ENCODE data around the gene MOB1B.

MOB1B gene

GRCh38 chr4:70925899-70926635, 23.9 kb downstream of the MOB1B start:
- Histone ChIP-seq H3F3A (ENCODE audit: insufficient read depth) (peaks cover 41% of the 10 kb centered on the region), H3K79me2 (ENCODE audit: insufficient read depth, low read length) (peaks cover 24% of the 10 kb centered on the region), H3K27ac (ENCODE audit: low read depth, low read length) (peak overlapping the region; percentile 89)

GRCh38 chr4:70927502-70928137, 25.5 kb downstream of the MOB1B start:
- Histone ChIP-seq H3K36me3 (ENCODE audit: low read length) (no peaks in the 10 kb centered on the region), H3K27ac (ENCODE audit: low read depth, low read length) (peak overlapping the region; percentile 89), H3K79me2 (ENCODE audit: insufficient read depth, low read length) (peaks cover 39% of the 10 kb centered on the region), H3F3A (ENCODE audit: insufficient read depth) (peaks cover 36% of the 10 kb centered on the region), H4K20me1 (ENCODE audit: low read depth, low read length) (no peaks in the 10 kb centered on the region), H3K9ac (ENCODE audit: low read length) (peak overlapping the region; percentile 38), H3K9me2 (replicated peaks; ENCODE audit: insufficient read depth, low read length) (no peaks in the 10 kb centered on the region), H3K4me2 (ENCODE audit: low read depth, low read length, poor library complexity, severe bottlenecking) (peak overlapping the region; percentile 59), H3K9me3 (ENCODE audit: insufficient read depth, low read length) (no peaks in the 10 kb centered on the region), H3K27me3 (ENCODE audit: low read length) (no peaks in the 10 kb centered on the region), H2AFZ (ENCODE audit: low read depth, low read length, severe bottlenecking) (peak overlapping the region; percentile 1), H3K4me3 (ENCODE audit: insufficient read depth, low read length, poor library complexity, severe bottlenecking) (peak overlapping the region; percentile 15)
- TF ChIP-seq CTCF (IDR thresholded peaks at IDR 0.05; ENCODE audit: insufficient read depth, low read length, poor library complexity, severe bottlenecking) (no peak), EZH2phosphoT487 (conservative IDR thresholded peaks at IDR 0.05; ENCODE audit: low read length) (no peak)

More at GRCh38 chr4:70925899-70926635, 23.9 kb downstream of the MOB1B start:
- Histone ChIP-seq H3K27me3 (ENCODE audit: low read length) (no peaks in the 10 kb centered on the region), H3K9ac (ENCODE audit: low read length) (peak overlapping the region; percentile 38), H3K9me2 (replicated peaks; ENCODE audit: insufficient read depth, low read length) (no peaks in the 10 kb centered on the region), H3K36me3 (ENCODE audit: low read length) (no peaks in the 10 kb centered on the region), H3K9me3 (ENCODE audit: insufficient read depth, low read length) (no peaks in the 10 kb centered on the region), H3K4me3 (ENCODE audit: insufficient read depth, low read length, poor library complexity, severe bottlenecking) (no peak overlapping the region), H2AFZ (ENCODE audit: low read depth, low read length, severe bottlenecking) (no peak overlapping the region), H4K20me1 (ENCODE audit: low read depth, low read length) (no peaks in the 10 kb centered on the region), H3K4me2 (ENCODE audit: low read depth, low read length, poor library complexity, severe bottlenecking) (peak overlapping the region; percentile 59)
- TF ChIP-seq EZH2phosphoT487 (conservative IDR thresholded peaks at IDR 0.05; ENCODE audit: low read length) = no peak
- TF ChIP-seq CTCF (IDR thresholded peaks at IDR 0.05; ENCODE audit: insufficient read depth, low read length, poor library complexity, severe bottlenecking) = no peak

- TF ChIP-seq CTCF (IDR thresholded peaks at IDR 0.05; ENCODE audit: insufficient read depth, low read length, poor library complexity, severe bottlenecking) = no peak
- no peak for TF ChIP-seq EZH2phosphoT487 (conservative IDR thresholded peaks at IDR 0.05; ENCODE audit: low read length)
- Histone ChIP-seq H3K9ac (ENCODE audit: low read length) (peak overlapping the region; percentile 48), H4K20me1 (ENCODE audit: low read depth, low read length) (no peaks in the 10 kb centered on the region), H3K27me3 (ENCODE audit: low read length) (no peaks in the 10 kb centered on the region), H3K36me3 (ENCODE audit: low read length) (no peaks in the 10 kb centered on the region), H3K9me2 (replicated peaks; ENCODE audit: insufficient read depth, low read length) (no peaks in the 10 kb centered on the region), H3K4me2 (ENCODE audit: low read depth, low read length, poor library complexity, severe bottlenecking) (peak overlapping the region; percentile 69), H2AFZ (ENCODE audit: low read depth, low read length, severe bottlenecking) (no peak overlapping the region), H3K4me3 (ENCODE audit: insufficient read depth, low read length, poor library complexity, severe bottlenecking) (no peak overlapping the region), H3K27ac (ENCODE audit: low read depth, low read length) (peak overlapping the region; percentile 84), H3K79me2 (ENCODE audit: insufficient read depth, low read length) (peaks cover 37% of the 10 kb centered on the region), H3K9me3 (ENCODE audit: insufficient read depth, low read length) (no peaks in the 10 kb centered on the region), H3F3A (ENCODE audit: insufficient read depth) (peaks cover 14% of the 10 kb centered on the region; the same call in 1 of the 2 replicates)
Measured at GRCh38 chr4:70930530-70931256, 28.5 kb downstream of the MOB1B start.

Measured in SU-DHL-6 (cell line).